Gastrocnemius medialis (tissue), 4 donors: ENCODE results near the gene MAD1L1. TPM values are rescaled to one million over a fixed set of nuclear protein-coding genes. Genes with fewer than 3 reads are reported as not detected.

ENCODE experiments used
- ATAC-seq, 2 donors: fragments of 150-250 bp; one replicate each; pipeline ENCODE4 v1.9.1; 2016
- DNase-seq, 2 donors: peaks; one replicate each; pipeline ENCODE4 v3.0.0-alpha.2; 2019
- H3K27ac ChIP-seq, 4 donors: fragments of 200-600 bp; sonication (generic); 1 replicate in 1 of 4; 2 replicates in 3 of 4; pipeline ENCODE4 v1.5.1; 2016 to 2018; ENCODE audit warnings: mild to moderate bottlenecking in 2 of 4, moderate library complexity in 1 of 4
- H3K27me3 ChIP-seq, 3 donors: fragments of 200-600 bp; sonication (generic) in 2 of 3; 1 replicate in 1 of 3; 2 replicates in 2 of 3; pipeline versions ENCODE4 v1.5.1 to v1.6.0; 2016 to 2019; ENCODE audit warnings: mild to moderate bottlenecking in 1 of 3, moderate library complexity in 1 of 3
- H3K36me3 ChIP-seq, 2 donors: fragments of 200-600 bp; sonication (generic) in 1 of 2; one replicate each; pipeline ENCODE4 v1.5.1; 2017 to 2018
- H3K4me1 ChIP-seq, 2 donors: fragments of 200-600 bp; sonication (generic) in 1 of 2; one replicate each; pipeline ENCODE4 v1.5.1; 2016 to 2017; ENCODE audit warnings: mild to moderate bottlenecking in 2 of 2
- H3K4me3 ChIP-seq, 4 donors: fragments of 200-600 bp; sonication (generic) in 3 of 4; 1 replicate in 1 of 4; 2 replicates in 3 of 4; pipeline ENCODE4 v1.5.1; 2016 to 2019; ENCODE audit warnings: mild to moderate bottlenecking in 2 of 4
- H3K9me3 ChIP-seq, 3 donors: fragments of 200-600 bp; sonication (generic) in 2 of 3; 1 replicate in 1 of 3; 2 replicates in 2 of 3; pipeline ENCODE4 v1.5.1; 2016 to 2019
- CTCF ChIP-seq, 5 experiments: fragments of 450-650 bp in 3 of 5; fragments of 200-600 bp in 2 of 5; sonication (generic) in 2 of 5; IDR thresholded peaks in 4 of 5; conservative IDR thresholded peaks in 1 of 5; 1 replicate in 4 of 5; 2 replicates in 1 of 5; pipeline ENCODE4 v1.5.1; 2016 to 2019; ENCODE audit warnings: antibody characterized with exemption in 5 of 5, mild to moderate bottlenecking in 3 of 5, moderate library complexity in 3 of 5
- POLR2A ChIP-seq, 2 donors: fragments of 450-650 bp; IDR thresholded peaks; one replicate each; pipeline ENCODE4 v1.6.1; 2017; ENCODE audit warnings: antibody characterized with exemption in 2 of 2, mild to moderate bottlenecking in 2 of 2, moderate library complexity in 2 of 2
- in situ Hi-C, 4 donors: fragments of 200-750 bp; cut with MboI; loops; one replicate each; pipeline versions ENCODE4 v1.15.0 to v1.8.0; 2017; ENCODE audit warnings: low sequenced_read_pairs in 4 of 4
- intact Hi-C: fragments of 100-400 bp; cut with DNase I; formaldehyde crosslinking; loops from one replicate; pipeline ENCODE4 v1.15.1; 2023; ENCODE audit warnings: low total_unique reads
- total RNA-seq, 4 donors: library from RNA; depleted of rRNA; stranded (reverse); fragments of >200 nt; gene quantifications; one replicate each; pipeline versions ENCODE4 v1.1.0 to v1.2.3, GENCODE V29; 2016

MAD1L1 gene
- total RNA-seq, 4 donors from 2014 or later: 19.7 to 32.4 (median 22.7) TPM

GRCh38 chr7:2261611-2262010 lies 28.9 kb upstream of the MAD1L1 start:
- intact Hi-C loops (no loop called here), in situ Hi-C loops (no loop called here)
- H3K27me3 ChIP-seq: no peaks in the 10 kb centered on the region
- no peak overlapping the region for H3K4me3 ChIP-seq
- no peak for ATAC-seq
- peaks cover 0 to 26% of the 10 kb centered on the region in 2 donors for H3K36me3 ChIP-seq
- H3K9me3 ChIP-seq: no peaks in the 10 kb centered on the region
- no peaks in the 10 kb centered on the region for H3K4me1 ChIP-seq
- DNase-seq: no peak
- no peak for TF ChIP-seq POLR2A (IDR thresholded peaks at IDR 0.05)
- TF ChIP-seq CTCF (IDR thresholded peaks at IDR 0.05 in 4 of 5, conservative IDR thresholded peaks at IDR 0.05 in 1 of 5): no peak
- no peak overlapping the region for H3K27ac ChIP-seq

GRCh38 chr7:2260820-2261219 lies 28.1 kb upstream of the MAD1L1 start:
- Histone ChIP-seq H3K4me1 (no peaks in the 10 kb centered on the region), H3K9me3 (no peaks in the 10 kb centered on the region), H3K36me3 (peaks cover 0 to 27% of the 10 kb centered on the region in 2 donors), H3K4me3 (no peak overlapping the region), H3K27me3 (no peaks in the 10 kb centered on the region), H3K27ac (no peak overlapping the region)
- in situ Hi-C loops: no loop called here
- TF ChIP-seq POLR2A (IDR thresholded peaks at IDR 0.05) (no peak), CTCF (IDR thresholded peaks at IDR 0.05 in 4 of 5, conservative IDR thresholded peaks at IDR 0.05 in 1 of 5) (no peak)
- no peak for DNase-seq
- ATAC-seq: no peak
- intact Hi-C loops: no loop called here

- Histone ChIP-seq H3K4me1 (no peaks in the 10 kb centered on the region), H3K4me3 (no peak overlapping the region), H3K27ac (no peak overlapping the region), H3K27me3 (no peaks in the 10 kb centered on the region), H3K9me3 (no peaks in the 10 kb centered on the region), H3K36me3 (peaks cover 0 to 27% of the 10 kb centered on the region in 2 donors)
- intact Hi-C loops: no loop called here
- ATAC-seq (no peak), DNase-seq (no peak)
- in situ Hi-C loops: no loop called here
- TF ChIP-seq CTCF (IDR thresholded peaks at IDR 0.05 in 4 of 5, conservative IDR thresholded peaks at IDR 0.05 in 1 of 5) (no peak), POLR2A (IDR thresholded peaks at IDR 0.05) (no peak)
Measured at GRCh38 chr7:2259480-2259879, 26.7 kb upstream of the MAD1L1 start.

- no peaks in the 10 kb centered on the region for H3K27me3 ChIP-seq
- no peak for ATAC-seq
- H3K4me1 ChIP-seq: no peaks in the 10 kb centered on the region
- H3K9me3 ChIP-seq: no peaks in the 10 kb centered on the region
- DNase-seq: no peak
- H3K4me3 ChIP-seq: no peak overlapping the region
- no peak overlapping the region for H3K27ac ChIP-seq
- TF ChIP-seq CTCF (IDR thresholded peaks at IDR 0.05 in 4 of 5, conservative IDR thresholded peaks at IDR 0.05 in 1 of 5) (no peak), POLR2A (IDR thresholded peaks at IDR 0.05) (no peak)
- in situ Hi-C loops: no loop called here
- intact Hi-C loops: no loop called here
- H3K36me3 ChIP-seq: peaks cover 0 to 23% of the 10 kb centered on the region in 2 donors
Measured at GRCh38 chr7:2258661-2259365, 26.1 kb upstream of the MAD1L1 start.

GRCh38 chr7:2257651-2258050 lies 24.9 kb upstream of the MAD1L1 start:
- Histone ChIP-seq H3K27ac (no peak overlapping the region), H3K4me1 (no peaks in the 10 kb centered on the region), H3K9me3 (no peaks in the 10 kb centered on the region), H3K27me3 (no peaks in the 10 kb centered on the region), H3K36me3 (peaks cover 0 to 11% of the 10 kb centered on the region in 2 donors), H3K4me3 (no peak overlapping the region)
- ATAC-seq (no peak), DNase-seq (no peak)
- in situ Hi-C loops: no loop called here
- intact Hi-C loops: no loop called here
- TF ChIP-seq POLR2A (IDR thresholded peaks at IDR 0.05) (no peak), CTCF (IDR thresholded peaks at IDR 0.05 in 4 of 5, conservative IDR thresholded peaks at IDR 0.05 in 1 of 5) (no peak)
